GM21825 (cell line): Measurements from ENCODE around the gene SLC6A1.

Experiments
- ATAC-seq: cut with Tn5 transposase; IDR thresholded peaks from one replicate; pipeline ENCODE4 v1.9.1; 2021; ENCODE audit warnings: mild to moderate bottlenecking, moderate library complexity; ENCODE audit not compliant: unreplicated experiment

The SLC6A1 gene

GRCh38 chr3:11015369-11015768 lies 22.8 kb downstream of the SLC6A1 start:
- no peak for ATAC-seq

- no peak for ATAC-seq
Observed at GRCh38 chr3:11016727-11017126, 24.2 kb downstream of the SLC6A1 start.

- ATAC-seq: no peak
Observed at GRCh38 chr3:11019116-11019819, 26.7 kb downstream of the SLC6A1 start.

- no peak for ATAC-seq
Observed at GRCh38 chr3:11020764-11021163, 28.2 kb downstream of the SLC6A1 start.

GRCh38 chr3:11021611-11022011 lies 29.1 kb downstream of the SLC6A1 start:
- ATAC-seq: no peak

- ATAC-seq: no peak
Observed at GRCh38 chr3:11022115-11022514, 29.6 kb downstream of the SLC6A1 start.

GRCh38 chr3:11024181-11024580 lies 31.6 kb downstream of the SLC6A1 start:
- no peak for ATAC-seq

- ATAC-seq: no peak
Observed at GRCh38 chr3:11029948-11030347, 37.4 kb downstream of the SLC6A1 start.

- no peak for ATAC-seq
Observed at GRCh38 chr3:11033871-11034270, 41.3 kb downstream of the SLC6A1 start.

GRCh38 chr3:11034309-11034985 lies 41.9 kb downstream of the SLC6A1 start:
- ATAC-seq: no peak

- ATAC-seq: no peak
Observed at GRCh38 chr3:11035757-11036505, 43.4 kb downstream of the SLC6A1 start.

GRCh38 chr3:11037241-11037873 lies 44.8 kb downstream of the SLC6A1 start:
- no peak for ATAC-seq

- ATAC-seq: no peak
Observed at GRCh38 chr3:11037976-11038375, 45.4 kb downstream of the SLC6A1 start.

GRCh38 chr3:11045536-11045935 lies 53.0 kb downstream of the SLC6A1 start:
- no peak for ATAC-seq

GRCh38 chr3:11047500-11047899 lies 55.0 kb downstream of the SLC6A1 start:
- no peak for ATAC-seq

GRCh38 chr3:11050666-11051323 lies 58.2 kb downstream of the SLC6A1 start:
- no peak for ATAC-seq

GRCh38 chr3:11053926-11054503 lies 61.5 kb downstream of the SLC6A1 start:
- no peak for ATAC-seq

- ATAC-seq: no peak
Observed at GRCh38 chr3:11054739-11055438, 62.3 kb downstream of the SLC6A1 start.

- ATAC-seq: no peak
Observed at GRCh38 chr3:11055496-11055895, 62.9 kb downstream of the SLC6A1 start.

GRCh38 chr3:11056531-11057050 lies 64.0 kb downstream of the SLC6A1 start:
- no peak for ATAC-seq
